ENCODE data around the gene ZNF142.

ZNF142 gene

GRCh38 chr2:218645126-218645525 lies 14.3 kb downstream of the ZNF142 start:
- H3K9me3 ChIP-seq (ENCODE audit: control insufficient read depth, low read length): no peaks in the 10 kb centered on the region
- H3K36me3 ChIP-seq (ENCODE audit: control insufficient read depth, insufficient read depth, low read length, severe bottlenecking): peaks cover 82% of the 10 kb centered on the region
- H3K4me3 ChIP-seq (ENCODE audit: low read length): no peak overlapping the region
- H3K27me3 ChIP-seq (replicated peaks; ENCODE audit: control insufficient read depth, insufficient read depth, low read length): no peaks in the 10 kb centered on the region
- DNase-seq (ENCODE audit: low read depth): no peak
- peaks cover 14% of the 10 kb centered on the region for H3K4me1 ChIP-seq (ENCODE audit: control insufficient read depth, insufficient read depth, low read length)
- peak overlapping the region; percentile 60 for H3K9ac ChIP-seq (ENCODE audit: low read length)

- DNase-seq (ENCODE audit: low read depth): no peak
Observed at GRCh38 chr2:218644721-218645120, 14.7 kb downstream of the ZNF142 start.

GRCh38 chr2:218643751-218644310 lies 15.6 kb downstream of the ZNF142 start:
- Histone ChIP-seq H3K9me3 (ENCODE audit: control insufficient read depth, low read length) (no peaks in the 10 kb centered on the region), H3K9ac (ENCODE audit: low read length) (no peak overlapping the region), H3K4me1 (ENCODE audit: control insufficient read depth, insufficient read depth, low read length) (peaks cover 14% of the 10 kb centered on the region), H3K36me3 (ENCODE audit: control insufficient read depth, insufficient read depth, low read length, severe bottlenecking) (peaks cover 78% of the 10 kb centered on the region), H3K4me3 (ENCODE audit: low read length) (no peak overlapping the region), H3K27me3 (replicated peaks; ENCODE audit: control insufficient read depth, insufficient read depth, low read length) (no peaks in the 10 kb centered on the region)
- no peak for DNase-seq (ENCODE audit: low read depth)

More at GRCh38 chr2:218644721-218645120, 14.7 kb downstream of the ZNF142 start:
- Histone ChIP-seq H3K9me3 (ENCODE audit: control insufficient read depth, low read length) (no peaks in the 10 kb centered on the region), H3K4me1 (ENCODE audit: control insufficient read depth, insufficient read depth, low read length) (peaks cover 14% of the 10 kb centered on the region), H3K4me3 (ENCODE audit: low read length) (no peak overlapping the region), H3K27me3 (replicated peaks; ENCODE audit: control insufficient read depth, insufficient read depth, low read length) (no peaks in the 10 kb centered on the region), H3K36me3 (ENCODE audit: control insufficient read depth, insufficient read depth, low read length, severe bottlenecking) (peaks cover 80% of the 10 kb centered on the region), H3K9ac (ENCODE audit: low read length) (peak overlapping the region; percentile 60)

GRCh38 chr2:218642786-218643185 lies 16.6 kb downstream of the ZNF142 start:
- DNase-seq (ENCODE audit: low read depth): no peak
- H3K9ac ChIP-seq (ENCODE audit: low read length): no peak overlapping the region
- no peak overlapping the region for H3K4me3 ChIP-seq (ENCODE audit: low read length)
- no peaks in the 10 kb centered on the region for H3K9me3 ChIP-seq (ENCODE audit: control insufficient read depth, low read length)
- no peaks in the 10 kb centered on the region for H3K27me3 ChIP-seq (replicated peaks; ENCODE audit: control insufficient read depth, insufficient read depth, low read length)
- H3K36me3 ChIP-seq (ENCODE audit: control insufficient read depth, insufficient read depth, low read length, severe bottlenecking): peaks cover 78% of the 10 kb centered on the region
- H3K4me1 ChIP-seq (ENCODE audit: control insufficient read depth, insufficient read depth, low read length): peaks cover 14% of the 10 kb centered on the region

GRCh38 chr2:218642121-218642656 lies 17.2 kb downstream of the ZNF142 start:
- H3K36me3 ChIP-seq (ENCODE audit: control insufficient read depth, insufficient read depth, low read length, severe bottlenecking): peaks cover 78% of the 10 kb centered on the region
- no peak overlapping the region for H3K9ac ChIP-seq (ENCODE audit: low read length)

GRCh38 chr2:218638372-218638771 lies 21.1 kb downstream of the ZNF142 start:
- Histone ChIP-seq H3K27me3 (replicated peaks; ENCODE audit: control insufficient read depth, insufficient read depth, low read length) (no peaks in the 10 kb centered on the region), H3K9me3 (ENCODE audit: control insufficient read depth, low read length) (no peaks in the 10 kb centered on the region), H3K36me3 (ENCODE audit: control insufficient read depth, insufficient read depth, low read length, severe bottlenecking) (peaks cover 87% of the 10 kb centered on the region), H3K9ac (ENCODE audit: low read length) (no peak overlapping the region), H3K4me3 (ENCODE audit: low read length) (no peak overlapping the region), H3K4me1 (ENCODE audit: control insufficient read depth, insufficient read depth, low read length) (no peaks in the 10 kb centered on the region)
- no peak for DNase-seq (ENCODE audit: low read depth)

More at GRCh38 chr2:218642121-218642656, 17.2 kb downstream of the ZNF142 start:
- Histone ChIP-seq H3K4me1 (ENCODE audit: control insufficient read depth, insufficient read depth, low read length) (peaks cover 14% of the 10 kb centered on the region), H3K4me3 (ENCODE audit: low read length) (no peak overlapping the region), H3K27me3 (replicated peaks; ENCODE audit: control insufficient read depth, insufficient read depth, low read length) (no peaks in the 10 kb centered on the region), H3K9me3 (ENCODE audit: control insufficient read depth, low read length) (no peaks in the 10 kb centered on the region)
- DNase-seq (ENCODE audit: low read depth): no peak

- Histone ChIP-seq H3K4me1 (ENCODE audit: control insufficient read depth, insufficient read depth, low read length) (no peaks in the 10 kb centered on the region), H3K9ac (ENCODE audit: low read length) (no peak overlapping the region), H3K4me3 (ENCODE audit: low read length) (no peak overlapping the region), H3K36me3 (ENCODE audit: control insufficient read depth, insufficient read depth, low read length, severe bottlenecking) (peaks cover 71% of the 10 kb centered on the region), H3K27me3 (replicated peaks; ENCODE audit: control insufficient read depth, insufficient read depth, low read length) (no peaks in the 10 kb centered on the region), H3K9me3 (ENCODE audit: control insufficient read depth, low read length) (no peaks in the 10 kb centered on the region)
- DNase-seq (ENCODE audit: low read depth): no peak
Observed at GRCh38 chr2:218635719-218636118, 23.7 kb downstream of the ZNF142 start.

- no peak for DNase-seq (ENCODE audit: low read depth)
- H3K9me3 ChIP-seq (ENCODE audit: control insufficient read depth, low read length): no peaks in the 10 kb centered on the region
- H3K4me3 ChIP-seq (ENCODE audit: low read length): no peak overlapping the region
- no peak overlapping the region for H3K9ac ChIP-seq (ENCODE audit: low read length)
- H3K27me3 ChIP-seq (replicated peaks; ENCODE audit: control insufficient read depth, insufficient read depth, low read length): no peaks in the 10 kb centered on the region
- peaks cover 36% of the 10 kb centered on the region for H3K36me3 ChIP-seq (ENCODE audit: control insufficient read depth, insufficient read depth, low read length, severe bottlenecking)
- no peaks in the 10 kb centered on the region for H3K4me1 ChIP-seq (ENCODE audit: control insufficient read depth, insufficient read depth, low read length)
Observed at GRCh38 chr2:218631837-218632236, 27.6 kb downstream of the ZNF142 start.

- Histone ChIP-seq H3K4me1 (ENCODE audit: control insufficient read depth, insufficient read depth, low read length) (no peaks in the 10 kb centered on the region), H3K27me3 (replicated peaks; ENCODE audit: control insufficient read depth, insufficient read depth, low read length) (no peaks in the 10 kb centered on the region), H3K9me3 (ENCODE audit: control insufficient read depth, low read length) (no peaks in the 10 kb centered on the region), H3K4me3 (ENCODE audit: low read length) (no peak overlapping the region), H3K36me3 (ENCODE audit: control insufficient read depth, insufficient read depth, low read length, severe bottlenecking) (no peaks in the 10 kb centered on the region), H3K9ac (ENCODE audit: low read length) (no peak overlapping the region)
- DNase-seq (ENCODE audit: low read depth): no peak
Observed at GRCh38 chr2:218627939-218628338, 31.5 kb downstream of the ZNF142 start.

- no peak for DNase-seq (ENCODE audit: low read depth)
- H3K9ac ChIP-seq (ENCODE audit: low read length): no peak overlapping the region
- H3K9me3 ChIP-seq (ENCODE audit: control insufficient read depth, low read length): no peaks in the 10 kb centered on the region
- H3K4me3 ChIP-seq (ENCODE audit: low read length): no peak overlapping the region
- H3K4me1 ChIP-seq (ENCODE audit: control insufficient read depth, insufficient read depth, low read length): no peaks in the 10 kb centered on the region
- H3K27me3 ChIP-seq (replicated peaks; ENCODE audit: control insufficient read depth, insufficient read depth, low read length): no peaks in the 10 kb centered on the region
- peaks cover 2% of the 10 kb centered on the region for H3K36me3 ChIP-seq (ENCODE audit: control insufficient read depth, insufficient read depth, low read length, severe bottlenecking)
Observed at GRCh38 chr2:218626369-218626768, 33.1 kb downstream of the ZNF142 start.

GRCh38 chr2:218623366-218623705 lies 36.1 kb downstream of the ZNF142 start:
- no peak overlapping the region for H3K9ac ChIP-seq (ENCODE audit: low read length)
- H3K4me3 ChIP-seq (ENCODE audit: low read length): no peak overlapping the region
- H3K4me1 ChIP-seq (ENCODE audit: control insufficient read depth, insufficient read depth, low read length): no peaks in the 10 kb centered on the region
- H3K27me3 ChIP-seq (replicated peaks; ENCODE audit: control insufficient read depth, insufficient read depth, low read length): no peaks in the 10 kb centered on the region
- peaks cover 5% of the 10 kb centered on the region for H3K36me3 ChIP-seq (ENCODE audit: control insufficient read depth, insufficient read depth, low read length, severe bottlenecking)
- no peak for DNase-seq (ENCODE audit: low read depth)
- H3K9me3 ChIP-seq (ENCODE audit: control insufficient read depth, low read length): no peaks in the 10 kb centered on the region

Data from adipocyte (in vitro differentiated cells).